HG03039 (cell line): ENCODE data around the gene G2E3.
"Not testable (repeated sequence)": the region's sequence is repeated elsewhere in the genome, so short reads cannot be mapped to it uniquely, and the experiment has no call there.

Experiments used
- ATAC-seq: cut with Tn5 transposase; IDR thresholded peaks from one replicate; pipeline ENCODE4 v1.9.1; 2021; ENCODE audit warnings: mild to moderate bottlenecking, moderate library complexity; ENCODE audit not compliant: unreplicated experiment

G2E3 gene

GRCh38 chr14:30558675-30559555 is at the start of gene G2E3:
Gene G2E3 (plus strand): TSS chr14:30559158. CDS start chr14:30581080, 21,922 bp downstream.
- peak; percentile 99 for ATAC-seq

- no peak for ATAC-seq
Observed at GRCh38 chr14:30517737-30518136, 41.2 kb upstream of the G2E3 start.

- ATAC-seq, result no peak
Observed at GRCh38 chr14:30518867-30519560, 39.9 kb upstream of the G2E3 start.

- no peak for ATAC-seq
Observed at GRCh38 chr14:30519961-30520360, 39.0 kb upstream of the G2E3 start.

- no peak for ATAC-seq
Observed at GRCh38 chr14:30520536-30520935, 38.4 kb upstream of the G2E3 start.

GRCh38 chr14:30521899-30522736 is 36.8 kb upstream of the G2E3 start:
- ATAC-seq, result no peak

- ATAC-seq, result no peak
Observed at GRCh38 chr14:30525833-30526232, 33.1 kb upstream of the G2E3 start.

- ATAC-seq, result no peak
Observed at GRCh38 chr14:30527196-30527595, 31.8 kb upstream of the G2E3 start.

GRCh38 chr14:30528119-30528518 is 30.8 kb upstream of the G2E3 start:
- ATAC-seq, result no peak

GRCh38 chr14:30528778-30529642 is 29.9 kb upstream of the G2E3 start:
- no peak for ATAC-seq

- no peak for ATAC-seq
Observed at GRCh38 chr14:30532264-30532663, 26.7 kb upstream of the G2E3 start.

- no peak for ATAC-seq
Observed at GRCh38 chr14:30533126-30533525, 25.8 kb upstream of the G2E3 start.

GRCh38 chr14:30541318-30541717 is 17.6 kb upstream of the G2E3 start:
- no peak for ATAC-seq

GRCh38 chr14:30546735-30547134 is 12.2 kb upstream of the G2E3 start:
- ATAC-seq, result not testable (repeated sequence)

GRCh38 chr14:30547388-30548048 is 11.4 kb upstream of the G2E3 start:
- no peak for ATAC-seq

- ATAC-seq, result no peak
Observed at GRCh38 chr14:30550335-30550734, 8.6 kb upstream of the G2E3 start.

- no peak for ATAC-seq
Observed at GRCh38 chr14:30551460-30551859, 7.5 kb upstream of the G2E3 start.

- ATAC-seq, result no peak
Observed at GRCh38 chr14:30553311-30553989, 5.5 kb upstream of the G2E3 start.

- no peak for ATAC-seq
Observed at GRCh38 chr14:30558362-30558674, 640 bp upstream of the G2E3 start.
